ENCODE measurements around the gene TAGAP. TPM values are rescaled to one million over a fixed set of nuclear protein-coding genes. Genes with fewer than 3 reads are reported as not detected.

Gene TAGAP
- total and polyA plus RNA-seq, 2 donors (not counting 3 experiments of a cell fraction or from before 2014, with no cell fraction given) = not detected

GRCh38 chr6:159079367-159079766, 34.6 kb upstream of the TAGAP start:
- no peaks in the 10 kb centered on the region for H3K4me1 ChIP-seq (ENCODE audit: control insufficient read depth, extremely low read depth, insufficient read depth, low read length)
- H3K4me2 ChIP-seq (ENCODE audit: insufficient read depth, low read length) = no peak overlapping the region
- no peaks in the 10 kb centered on the region for H3K79me2 ChIP-seq (ENCODE audit: control insufficient read depth, insufficient read depth, low read length)
- H3K36me3 ChIP-seq (ENCODE audit: control insufficient read depth in 2 of 2, extremely low read depth in 1 of 2, insufficient read depth in 2 of 2, low read length in 2 of 2) = no peaks in the 10 kb centered on the region
- ChIA-PET POLR2A (no interaction called here), CTCF (interaction anchor here (0.8 kb wide), 1 partner anchor 37 kb away, joined by 3 read pairs; no protein-coding TSS in a partner anchor)
- no peaks in the 10 kb centered on the region for H4K20me1 ChIP-seq (replicated peaks; ENCODE audit: control insufficient read depth, extremely low read depth, insufficient read depth, low read length)
- H2AFZ ChIP-seq (ENCODE audit: low read depth, low read length) = no peak overlapping the region
- H3K4me3 ChIP-seq (replicated peaks in 1 of 3; ENCODE audit: insufficient read depth in 1 of 3, low read depth in 1 of 3, low read length in 3 of 3) = no peak overlapping the region
- no peaks in the 10 kb centered on the region for H3K9me3 ChIP-seq (replicated peaks; ENCODE audit: control insufficient read depth, insufficient read depth, low read length)
- FAIRE-seq (no peak), DNase-seq (ENCODE audit: low read depth, low spot score) (no peak)
- H3K9ac ChIP-seq (replicated peaks; ENCODE audit: extremely low read depth, insufficient read depth, low read length) = no peak overlapping the region
- TF ChIP-seq MYC (IDR thresholded peaks at IDR 0.05; ENCODE audit: low read depth, low read length) = no peak
- TF ChIP-seq POLR2A (IDR thresholded peaks at IDR 0.05; ENCODE audit: low read depth, low read length) = no peak
- TF ChIP-seq CTCF (IDR thresholded peaks at IDR 0.05; ENCODE audit: extremely low read depth in 1 of 2, insufficient read depth in 1 of 2, low read depth in 1 of 2, low read length in 2 of 2) = no peak
- no peak for TF ChIP-seq FOS (IDR thresholded peaks at IDR 0.05; ENCODE audit: borderline replicate concordance, insufficient read depth, low read length)
- no peak for TF ChIP-seq JUN (IDR thresholded peaks at IDR 0.05; ENCODE audit: borderline replicate concordance, insufficient read depth, insufficient read length, low read depth)
- no peak for TF ChIP-seq GATA2 (IDR thresholded peaks at IDR 0.05; ENCODE audit: insufficient read depth, insufficient read length, low read depth, low read length)
- no peak for TF ChIP-seq POLR2AphosphoS5 (IDR thresholded peaks at IDR 0.05; ENCODE audit: insufficient read depth, low read depth, low read length)
- TF ChIP-seq EZH2 (IDR thresholded peaks at IDR 0.05; ENCODE audit: borderline replicate concordance, low read depth, low read length, severe bottlenecking) = no peak
- no peak for TF ChIP-seq MAX (IDR thresholded peaks at IDR 0.05; ENCODE audit: insufficient read depth, insufficient read length)
- H3K27me3 ChIP-seq (ENCODE audit: control insufficient read depth in 2 of 2, insufficient read depth in 2 of 2, low read length in 2 of 2) = no peaks in the 10 kb centered on the region
- no TSS peak for BruUV-seq (replicated peaks)
- dilution Hi-C loops (cut with MboI; ENCODE audit: extremely low pct_ligation_motif_present, low sequenced_read_pairs) (no loop called here), intact Hi-C loops (cut with micrococcal nuclease) (no loop called here)
- no peaks in the 10 kb centered on the region for H3K9me1 ChIP-seq (replicated peaks; ENCODE audit: control insufficient read depth, extremely low read depth, insufficient read depth, low read length)
- no peak overlapping the region for H3K27ac ChIP-seq (ENCODE audit: insufficient read depth, low read depth, low read length)
